Naive thymus-derived CD8-positive, alpha-beta T cell (primary cell): ENCODE results near the gene ZNF410. TPM values are rescaled to one million over a fixed set of nuclear protein-coding genes. Genes with fewer than 3 reads are reported as not detected.
"Not testable (repeated sequence)": the region's sequence is repeated elsewhere in the genome, so short reads cannot be mapped to it uniquely, and the experiment has no call there.

ENCODE experiments used
- ATAC-seq, 2 donors: fragments of 150-1000 bp; cut with Tn5 transposase in 1 of 2; sonication (Bioruptor Pico), chemical (Tn5 transposase) in 1 of 2; 1 replicate in 1 of 2; 2 replicates in 1 of 2; pipeline ENCODE4 v1.10.0; 2021; ENCODE audit warnings: mild to moderate bottlenecking in 2 of 2, moderate library complexity in 2 of 2
- POLR2A ChIA-PET: fragments of 350-600 bp; sonication (Branson Sonifier 250); formaldehyde crosslinking; loops from one replicate; lab custom pipeline; 2021; ENCODE audit warnings: antibody characterized with exemption; lab: Charles Lee
- DNase-seq, 10 donors: peaks; one replicate each; pipeline versions ENCODE4 v3.0.0 to v3.0.0-alpha.2; 2020 to 2022
- H3K27ac Mint-ChIP-seq, 10 donors: one replicate each; pipeline ENCODE4 v1.8.0; 2020 to 2022; ENCODE audit warnings: mild to moderate bottlenecking in 10 of 10, mixed read lengths in 10 of 10, moderate library complexity in 4 of 10, inconsistent platforms in 1 of 10
- H3K27me3 Mint-ChIP-seq, 5 donors: one replicate each; pipeline ENCODE4 v1.8.0; 2021 to 2022; ENCODE audit warnings: mixed read lengths in 5 of 5
- H3K36me3 Mint-ChIP-seq, 3 donors: one replicate each; pipeline ENCODE4 v1.8.0; 2020 to 2022; ENCODE audit warnings: mixed read lengths in 3 of 3, mild to moderate bottlenecking in 2 of 3, inconsistent platforms in 1 of 3
- H3K4me1 Mint-ChIP-seq, 4 donors: one replicate each; pipeline ENCODE4 v1.8.0; 2021 to 2022; ENCODE audit warnings: mixed read lengths in 4 of 4
- H3K4me3 Mint-ChIP-seq, 10 donors: one replicate each; pipeline ENCODE4 v1.8.0; 2020 to 2022; ENCODE audit warnings: mild to moderate bottlenecking in 10 of 10, mixed read lengths in 10 of 10, moderate library complexity in 6 of 10, inconsistent platforms in 1 of 10
- H3K9me3 Mint-ChIP-seq, 9 donors: one replicate each; pipeline ENCODE4 v1.8.0; 2020 to 2022; ENCODE audit warnings: mixed read lengths in 9 of 9, mild to moderate bottlenecking in 3 of 9, inconsistent platforms in 1 of 9, moderate library complexity in 1 of 9
- polyA plus RNA-seq, 3 donors: library from polyadenylated mRNA; unstranded; fragments of 300-500 nt; fragmentation: Illumina TruSeq; gene quantifications; one replicate each; pipeline ENCODE4 v1.2.3, GENCODE V29; 2021
- total RNA-seq, 8 experiments: library from RNA in 2 of 8; stranded (reverse) in 2 of 8; gene quantifications; one replicate each; pipeline ENCODE4 v1.2.3 and lab custom pipeline; 2021 to 2026

Gene ZNF410
- total and polyA plus RNA-seq, 5 experiments from 2014 or later, result 50.6 to 64.8 (median 50.8) TPM

GRCh38 chr14:73888971-73889370, 2.3 kb downstream of the ZNF410 start:
- Mint-ChIP-seq H3K4me3 (peak overlapping the region in 5 of 10 donors; percentile 47 to 99 (median 98)), H3K27me3 (no peaks in the 10 kb centered on the region), H3K4me1 (peaks cover 27 to 60% (median 55%) of the 10 kb centered on the region in 4 donors), H3K36me3 (peaks cover 3 to 27% (median 4%) of the 10 kb centered on the region in 3 donors), H3K27ac (peak overlapping the region in 9 of 10 donors; percentile 10 to 100 (median 99)), H3K9me3 (no peaks in the 10 kb centered on the region)
- DNase-seq (no peak), ATAC-seq (no peak)
- POLR2A ChIA-PET, result interaction anchor here (0.5 to 0.6 kb wide), 2 partner anchors 39 to 178 kb away, joined by 3 to 5 read pairs; no protein-coding TSS in a partner anchor

- Mint-ChIP-seq H3K27me3 (no peaks in the 10 kb centered on the region), H3K4me1 (peaks cover 27 to 60% (median 55%) of the 10 kb centered on the region in 4 donors), H3K36me3 (peaks cover 4 to 31% (median 5%) of the 10 kb centered on the region in 3 donors), H3K27ac (peak overlapping the region; percentile 1 to 100 (median 99)), H3K4me3 (no peak overlapping the region), H3K9me3 (no peaks in the 10 kb centered on the region)
- POLR2A ChIA-PET, result no interaction called here
- ATAC-seq (no peak), DNase-seq (no peak)
These were observed 2.7 kb downstream of the ZNF410 start for GRCh38 chr14:73889376-73889775.

DNA sequence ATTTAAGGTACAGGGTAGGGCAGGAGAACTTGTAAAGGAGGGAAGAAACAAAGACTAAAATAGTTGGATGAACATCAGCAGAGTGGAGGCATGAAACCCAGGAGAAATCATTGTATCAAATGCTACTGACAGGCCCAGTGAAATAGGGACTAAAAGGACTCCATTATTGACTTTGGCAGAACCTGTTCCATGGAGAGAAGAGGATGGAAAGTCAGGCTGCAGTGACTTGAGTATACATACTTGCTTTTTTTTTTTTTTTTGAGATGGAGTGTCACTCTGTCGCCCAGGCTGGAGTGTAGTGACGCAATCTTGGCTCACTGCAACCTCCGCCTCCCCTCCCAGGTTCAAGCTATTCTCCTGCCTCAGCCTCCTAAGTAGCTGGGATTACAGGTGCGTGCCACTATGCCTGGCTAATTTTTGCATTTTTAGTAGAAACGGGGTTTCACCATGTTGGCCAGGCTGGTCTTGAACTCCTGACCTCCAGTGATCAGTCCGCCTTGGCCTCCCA, 7.6 kb downstream of the ZNF410 start:
- H3K4me3 Mint-ChIP-seq, ATAC-seq, POLR2A ChIA-PET, DNase-seq, H3K27me3 Mint-ChIP-seq, H3K9me3 Mint-ChIP-seq: not testable (repeated sequence)
- peaks cover 13 to 20% (median 16%) of the 10 kb centered on the region in 4 donors for H3K4me1 Mint-ChIP-seq
- peaks cover 5 to 75% (median 16%) of the 10 kb centered on the region in 3 donors for H3K36me3 Mint-ChIP-seq
- peak overlapping the region in 2 of 10 donors; percentile 50 to 83 for H3K27ac Mint-ChIP-seq

- H3K4me3 Mint-ChIP-seq, result no peak overlapping the region
- H3K27ac Mint-ChIP-seq, result peak overlapping the region in 4 of 10 donors; percentile 15 to 64 (median 40)
- ATAC-seq (no peak), DNase-seq (no peak)
- peaks cover 2 to 15% (median 7%) of the 10 kb centered on the region in 4 donors for H3K4me1 Mint-ChIP-seq
- no peaks in the 10 kb centered on the region for H3K27me3 Mint-ChIP-seq
- H3K9me3 Mint-ChIP-seq, result no peaks in the 10 kb centered on the region
- peaks cover 5 to 85% (median 19%) of the 10 kb centered on the region in 3 donors for H3K36me3 Mint-ChIP-seq
- POLR2A ChIA-PET, result no interaction called here
These were observed 9.3 kb downstream of the ZNF410 start for GRCh38 chr14:73895939-73896338.

DNA sequence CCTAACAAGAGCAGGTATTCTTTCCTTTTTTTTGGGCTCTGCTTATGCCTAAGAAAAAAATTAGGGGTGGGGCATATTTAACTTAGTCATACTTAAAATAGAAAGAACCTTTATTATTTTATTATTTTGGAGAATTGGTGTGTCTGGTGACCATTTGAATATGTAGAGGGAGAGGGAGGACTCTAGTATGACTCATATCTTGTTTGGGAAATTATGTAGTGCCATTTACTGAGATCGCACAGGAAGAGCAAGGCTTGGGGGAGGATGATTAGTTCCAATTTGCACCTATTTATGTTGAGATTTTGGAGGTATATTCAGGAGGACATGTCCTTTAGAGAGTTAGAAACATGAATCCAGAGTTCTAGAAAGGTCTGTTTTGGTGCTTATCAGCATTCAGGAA, 9.9 kb downstream of the ZNF410 start:
- Mint-ChIP-seq H3K9me3 (no peaks in the 10 kb centered on the region), H3K27ac (peak overlapping the region in 4 of 10 donors; percentile 1 to 60 (median 24)), H3K27me3 (no peaks in the 10 kb centered on the region), H3K4me3 (no peak overlapping the region), H3K4me1 (peaks cover 2 to 13% (median 5%) of the 10 kb centered on the region in 4 donors), H3K36me3 (peaks cover 5 to 85% (median 19%) of the 10 kb centered on the region in 3 donors)
- POLR2A ChIA-PET, result no interaction called here
- ATAC-seq, result no peak
- DNase-seq, result no peak

- no peaks in the 10 kb centered on the region for H3K9me3 Mint-ChIP-seq
- ATAC-seq (no peak), DNase-seq (no peak)
- no peak overlapping the region for H3K4me3 Mint-ChIP-seq
- no peaks in the 10 kb centered on the region for H3K27me3 Mint-ChIP-seq
- no peak overlapping the region for H3K27ac Mint-ChIP-seq
- POLR2A ChIA-PET, result no interaction called here
- peaks cover 4 to 87% (median 22%) of the 10 kb centered on the region in 3 donors for H3K36me3 Mint-ChIP-seq
- H3K4me1 Mint-ChIP-seq, result peaks cover 0 to 3% (median 0%) of the 10 kb centered on the region in 4 donors
These were observed 16.4 kb downstream of the ZNF410 start for GRCh38 chr14:73903028-73903427.

DNA sequence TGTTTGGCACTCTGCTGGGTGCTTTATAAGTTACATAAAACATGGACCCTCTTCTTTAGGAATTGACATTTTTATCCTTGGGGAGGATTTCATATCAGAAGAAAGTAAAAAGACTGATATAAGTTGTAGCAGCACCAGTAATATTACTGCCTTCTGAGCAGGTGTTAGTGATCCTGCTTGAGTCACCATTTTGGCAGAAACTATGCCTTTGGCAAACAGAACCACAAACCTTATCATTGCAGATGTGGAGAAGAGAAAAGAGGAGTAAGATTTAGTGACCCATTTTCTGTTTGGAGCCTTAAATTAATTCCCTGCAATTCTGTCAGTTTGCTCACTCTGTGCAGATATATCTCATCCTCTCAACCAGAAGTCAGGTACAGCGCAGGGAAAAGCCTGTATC, 23.0 kb downstream of the ZNF410 start:
- Mint-ChIP-seq H3K27ac (peak overlapping the region in 3 of 10 donors; percentile 17 to 61 (median 18)), H3K4me1 (peaks cover 0 to 4% (median 3%) of the 10 kb centered on the region in 4 donors), H3K9me3 (peaks cover 0 to 18% (median 4%) of the 10 kb centered on the region in 9 donors), H3K36me3 (peaks cover 37 to 94% (median 72%) of the 10 kb centered on the region in 3 donors), H3K27me3 (no peaks in the 10 kb centered on the region), H3K4me3 (no peak overlapping the region)
- ATAC-seq (no peak), DNase-seq (no peak)
- POLR2A ChIA-PET, result no interaction called here

DNA sequence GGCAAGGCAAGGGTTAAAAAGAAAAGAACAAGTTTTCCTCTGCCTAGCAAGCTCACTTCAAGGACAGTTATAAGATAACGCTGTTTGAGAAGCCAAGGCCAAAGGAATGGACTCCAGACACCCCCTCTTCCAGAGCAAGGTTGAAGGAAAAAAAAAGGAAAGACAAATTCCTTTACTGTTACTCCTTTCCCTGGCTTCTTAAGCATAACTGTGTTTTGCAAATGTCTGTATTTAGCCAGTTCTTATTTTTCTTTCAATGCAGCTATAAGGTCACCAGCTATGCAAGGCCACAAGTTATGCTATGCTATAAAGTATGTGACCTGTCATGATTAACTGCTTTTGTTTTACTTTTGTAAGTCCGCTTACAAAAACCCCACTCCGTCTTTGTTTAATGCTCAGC, 26.6 kb downstream of the ZNF410 start:
- DNase-seq (no peak), ATAC-seq (no peak)
- peaks cover 0 to 10% (median 4%) of the 10 kb centered on the region in 4 donors for H3K4me1 Mint-ChIP-seq
- peak overlapping the region in 2 of 10 donors; percentile 53 to 65 for H3K27ac Mint-ChIP-seq
- POLR2A ChIA-PET, result interaction anchor here (0.6 kb wide), 1 partner anchor 343 kb away, joined by 3 read pairs; no protein-coding TSS in a partner anchor
- H3K9me3 Mint-ChIP-seq, result peaks cover 0 to 18% (median 4%) of the 10 kb centered on the region in 9 donors
- H3K27me3 Mint-ChIP-seq, result no peaks in the 10 kb centered on the region
- H3K36me3 Mint-ChIP-seq, result peaks cover 33 to 81% (median 57%) of the 10 kb centered on the region in 3 donors
- no peak overlapping the region for H3K4me3 Mint-ChIP-seq

- Mint-ChIP-seq H3K27me3 (no peaks in the 10 kb centered on the region), H3K36me3 (peaks cover 18 to 81% (median 33%) of the 10 kb centered on the region in 3 donors), H3K4me3 (no peak overlapping the region), H3K9me3 (peaks cover 0 to 18% (median 4%) of the 10 kb centered on the region in 9 donors), H3K4me1 (peaks cover 0 to 8% (median under 1%) of the 10 kb centered on the region in 4 donors), H3K27ac (peak overlapping the region in 2 of 10 donors; percentile 62 to 63)
- ATAC-seq (no peak), DNase-seq (no peak)
- POLR2A ChIA-PET, result no interaction called here
These were observed 29.7 kb downstream of the ZNF410 start for GRCh38 chr14:73916324-73916723.

- peaks cover 0 to 80% (median 14%) of the 10 kb centered on the region in 3 donors for H3K36me3 Mint-ChIP-seq
- not testable (repeated sequence) for H3K27ac Mint-ChIP-seq, H3K9me3 Mint-ChIP-seq, H3K4me1 Mint-ChIP-seq, DNase-seq, H3K27me3 Mint-ChIP-seq, H3K4me3 Mint-ChIP-seq, ATAC-seq
- POLR2A ChIA-PET, result interaction anchor here (0.7 kb wide), 1 partner anchor 16 kb away, joined by 4 read pairs; no protein-coding TSS in a partner anchor
These were observed 32.8 kb downstream of the ZNF410 start for GRCh38 chr14:73919457-73919856.

GRCh38 chr14:73924337-73924736, 37.7 kb downstream of the ZNF410 start:
- no peaks in the 10 kb centered on the region for H3K27me3 Mint-ChIP-seq
- no peak overlapping the region for H3K4me3 Mint-ChIP-seq
- H3K4me1 Mint-ChIP-seq, result peaks cover 0 to 5% (median 0%) of the 10 kb centered on the region in 4 donors
- DNase-seq (no peak), ATAC-seq (no peak)
- no peaks in the 10 kb centered on the region for H3K9me3 Mint-ChIP-seq
- peak overlapping the region in 5 of 10 donors; percentile 4 to 74 (median 44) for H3K27ac Mint-ChIP-seq
- POLR2A ChIA-PET, result no interaction called here
- peaks cover 0 to 95% (median 36%) of the 10 kb centered on the region in 3 donors for H3K36me3 Mint-ChIP-seq

GRCh38 chr14:73935666-73936065, 49.0 kb downstream of the ZNF410 start:
- H3K36me3 Mint-ChIP-seq, result peaks cover 0 to 66% (median 4%) of the 10 kb centered on the region in 3 donors
- POLR2A ChIA-PET, result interaction anchor here (0.6 kb wide), 1 partner anchor 16 kb away, joined by 4 read pairs; no protein-coding TSS in a partner anchor
- peaks cover 3 to 10% (median 8%) of the 10 kb centered on the region in 4 donors for H3K4me1 Mint-ChIP-seq
- peak overlapping the region in 6 of 10 donors; percentile 0 to 71 (median 36) for H3K27ac Mint-ChIP-seq
- no peak for DNase-seq
- H3K9me3 Mint-ChIP-seq, result no peaks in the 10 kb centered on the region
- no peak for ATAC-seq
- H3K4me3 Mint-ChIP-seq, result no peak overlapping the region
- H3K27me3 Mint-ChIP-seq, result no peaks in the 10 kb centered on the region

DNA sequence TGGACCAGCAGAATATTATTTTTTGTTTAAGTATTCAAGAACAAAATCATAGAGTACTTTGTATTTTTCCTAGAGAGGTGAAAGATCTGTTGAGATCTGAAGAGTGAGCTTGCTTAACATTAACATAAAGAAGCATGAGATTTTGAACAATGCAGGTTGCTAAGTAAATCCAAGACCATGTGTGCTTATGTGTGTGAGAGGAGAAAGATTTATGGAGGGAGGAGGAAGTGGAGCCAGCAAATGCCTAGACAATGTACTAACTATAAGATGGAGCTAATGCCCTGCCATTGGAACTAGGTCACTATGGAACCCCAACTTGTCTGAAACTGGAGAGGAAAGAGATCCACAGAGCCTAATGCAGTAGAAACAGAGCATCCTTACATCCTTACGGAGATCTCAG, 49.9 kb downstream of the ZNF410 start:
- POLR2A ChIA-PET, result no interaction called here
- H3K27ac Mint-ChIP-seq, result peak overlapping the region in 6 of 10 donors; percentile 0 to 46 (median 9)
- no peaks in the 10 kb centered on the region for H3K27me3 Mint-ChIP-seq
- no peak overlapping the region for H3K4me3 Mint-ChIP-seq
- no peak for DNase-seq
- peaks cover 0 to 59% (median 0%) of the 10 kb centered on the region in 3 donors for H3K36me3 Mint-ChIP-seq
- H3K9me3 Mint-ChIP-seq, result no peaks in the 10 kb centered on the region
- no peak for ATAC-seq
- peaks cover under 1 to 2% (median 1%) of the 10 kb centered on the region in 4 donors for H3K4me1 Mint-ChIP-seq
